RWPE1 (cell line): ENCODE data around the gene HSPB2.
"Not testable (repeated sequence)": the region's sequence is repeated elsewhere in the genome, so short reads cannot be mapped to it uniquely, and the experiment has no call there.

ENCODE experiments used
- CTCF ChIA-PET: fragments of 350-600 bp; sonication (Branson Sonifier 250); formaldehyde crosslinking; extraction: SDS; loops from one replicate; lab custom pipeline; 2021; lab: Yijun Ruan, JAX
- POLR2A ChIA-PET: fragments of 400-600 bp; formaldehyde crosslinking; extraction: SDS; loops from one replicate; lab custom pipeline; 2020; ENCODE audit warnings: antibody characterized with exemption; ENCODE audit not compliant: low non-redundant PET; lab: Yijun Ruan, JAX
- DNase-seq: peaks from one replicate; pipeline ENCODE4 v3.0.0; 2012; ENCODE audit warnings: low spot score
- H3K27ac ChIP-seq: fragments of 450-650 bp; 2 replicates; pipeline ENCODE4 v1.5.1; 2017
- CTCF ChIP-seq: fragments of 450-650 bp; conservative IDR thresholded peaks from 2 replicates; pipeline ENCODE4 v1.5.1; 2017; ENCODE audit warnings: low read depth, mild to moderate bottlenecking

Gene HSPB2

GRCh38 chr11:111926505-111927391 lies 14.2 kb downstream of the HSPB2 start:
- no peak for TF ChIP-seq CTCF
- peak; percentile 98 for DNase-seq
- peak overlapping the region; percentile 89 for H3K27ac ChIP-seq
- CTCF ChIA-PET, result interaction anchor here (0.8 to 1.0 kb wide), 2 partner anchors 12 to 77 kb away, joined by 3 to 7 read pairs; no protein-coding TSS in a partner anchor
- POLR2A ChIA-PET, result interaction anchor here (0.6 to 1.0 kb wide), 3 partner anchors 8 to 51 kb away, joined by 3 to 4 read pairs (median 4); partner anchors contain the start of genes C11orf52 and CFAP68

GRCh38 chr11:111930472-111930871 lies 17.9 kb downstream of the HSPB2 start:
- H3K27ac ChIP-seq, result no peak overlapping the region
- ChIA-PET POLR2A (no interaction called here), CTCF (interaction anchor here (1.3 kb wide), 1 partner anchor 67 kb away, joined by 4 read pairs; no protein-coding TSS in a partner anchor)
- no peak for TF ChIP-seq CTCF
- no peak for DNase-seq

GRCh38 chr11:111932611-111932950 lies 20.0 kb downstream of the HSPB2 start:
- ChIA-PET CTCF (interaction anchor here (0.7 to 1.6 kb wide), 2 partner anchors 51 to 200 kb away, joined by 3 to 24 read pairs; no protein-coding TSS in a partner anchor), POLR2A (no interaction called here)
- no peak overlapping the region for H3K27ac ChIP-seq
- no peak for DNase-seq
- no peak for TF ChIP-seq CTCF

DNA sequence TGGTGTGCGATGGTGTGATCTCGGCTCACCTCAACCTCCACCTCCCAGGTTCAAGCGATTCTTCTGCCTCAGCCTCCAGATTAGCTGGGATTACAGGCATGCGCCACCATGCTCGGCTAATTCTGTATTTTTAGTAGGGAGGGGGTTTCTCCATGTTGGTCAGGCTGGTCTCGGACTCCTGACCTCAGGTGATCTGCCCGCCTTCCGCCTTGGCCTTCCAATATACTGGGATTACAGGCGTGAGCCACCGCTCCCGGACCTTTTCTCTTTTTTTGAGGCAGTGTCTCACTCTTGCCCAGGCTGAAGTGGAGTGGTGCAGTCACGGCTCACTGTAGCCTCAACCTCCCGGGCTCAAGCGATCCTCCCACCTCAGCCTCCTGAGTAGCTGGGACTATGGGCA lies 20.6 kb downstream of the HSPB2 start:
- CTCF ChIA-PET, result interaction anchor here (0.7 to 2.0 kb wide), 2 partner anchors 49 to 109 kb away, joined by 4 to 10 read pairs; no protein-coding TSS in a partner anchor
- DNase-seq, H3K27ac ChIP-seq, POLR2A ChIA-PET: not testable (repeated sequence)

DNA sequence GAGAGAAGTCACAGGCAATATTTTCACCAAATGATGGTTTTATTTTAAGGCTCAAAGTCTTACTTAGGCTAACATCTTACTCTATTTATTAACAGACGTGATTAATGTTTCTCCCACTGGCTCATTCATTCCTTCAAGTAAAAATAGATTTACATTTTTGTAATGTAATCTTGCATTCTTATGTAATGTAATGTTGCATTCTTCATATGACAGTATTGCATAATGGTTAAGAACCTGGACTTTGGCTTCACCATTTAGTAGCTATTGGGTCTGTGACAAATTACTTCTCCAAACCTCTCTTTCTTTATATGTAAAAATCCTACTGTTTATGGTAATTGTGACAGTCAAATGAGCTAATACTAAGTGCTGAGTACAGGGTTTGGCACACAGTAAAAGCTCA lies 21.3 kb downstream of the HSPB2 start:
- CTCF ChIA-PET, result interaction anchor here (0.6 to 2.0 kb wide), 3 partner anchors 15 to 62 kb away, joined by 3 to 10 read pairs (median 5); partner anchors contain the start of gene C11orf52
- H3K27ac ChIP-seq, result no peak overlapping the region
- TF ChIP-seq CTCF, result no peak
- no peak for DNase-seq
- POLR2A ChIA-PET, result no interaction called here

- CTCF ChIA-PET, result interaction anchor here (0.6 to 2.0 kb wide), 3 partner anchors 16 to 63 kb away, joined by 3 to 10 read pairs (median 5); partner anchors contain the start of gene C11orf52
- no peak for TF ChIP-seq CTCF
- no peak overlapping the region for H3K27ac ChIP-seq
- no peak for DNase-seq
- POLR2A ChIA-PET, result no interaction called here
Observed at GRCh38 chr11:111934306-111934705, 21.8 kb downstream of the HSPB2 start.
